ENCODE data around the gene RASSF9.

RASSF9 gene

DNA sequence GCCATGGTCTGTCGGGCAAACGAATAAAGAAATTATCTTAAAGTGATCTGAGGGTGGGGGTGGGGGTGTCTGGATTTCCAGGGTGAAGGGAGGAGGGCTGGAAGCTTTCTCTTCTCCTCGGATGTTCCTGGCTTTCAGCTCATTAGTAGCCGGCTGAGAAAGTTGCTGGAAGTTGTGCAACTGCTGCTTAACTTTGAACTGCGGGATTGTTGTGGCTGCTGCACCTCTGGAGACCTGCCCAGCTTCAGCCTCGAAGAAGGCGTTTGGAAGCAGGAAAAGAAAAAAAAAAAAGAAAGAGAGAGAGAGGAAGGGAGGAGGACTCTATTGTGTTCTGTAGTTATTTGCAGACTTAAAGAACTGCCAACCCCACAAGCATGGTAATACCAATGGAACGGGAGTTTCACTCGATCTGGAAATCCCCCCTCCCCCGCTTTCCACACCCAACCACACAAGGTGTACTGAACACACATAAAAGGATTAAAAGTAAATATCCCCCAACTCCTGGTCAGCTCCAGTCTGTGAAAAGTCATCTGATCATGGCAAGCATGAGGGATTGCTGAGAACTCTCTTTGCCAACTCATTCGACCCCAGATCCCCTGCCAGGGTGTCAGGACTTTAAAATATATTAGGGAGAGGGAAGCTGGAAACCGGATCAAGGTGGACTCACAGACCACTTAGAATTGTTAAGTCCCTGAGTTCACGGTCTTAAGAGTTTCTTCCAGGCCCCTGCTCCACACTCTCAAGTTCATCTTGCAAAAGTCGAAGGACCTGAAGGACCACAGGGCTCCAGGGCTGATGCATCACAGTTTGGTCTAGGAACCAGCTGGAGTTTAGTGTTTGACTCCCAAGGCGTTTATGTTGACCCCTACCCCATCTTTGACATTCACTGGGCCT is at the start of gene RASSF9:
TSS of gene RASSF9 (minus strand) at position 213 of the 894 bp plus-strand sequence. CDS start at position 5, 208 bp downstream.
- no peak for DNase-seq (ENCODE audit: low read depth)

DNA sequence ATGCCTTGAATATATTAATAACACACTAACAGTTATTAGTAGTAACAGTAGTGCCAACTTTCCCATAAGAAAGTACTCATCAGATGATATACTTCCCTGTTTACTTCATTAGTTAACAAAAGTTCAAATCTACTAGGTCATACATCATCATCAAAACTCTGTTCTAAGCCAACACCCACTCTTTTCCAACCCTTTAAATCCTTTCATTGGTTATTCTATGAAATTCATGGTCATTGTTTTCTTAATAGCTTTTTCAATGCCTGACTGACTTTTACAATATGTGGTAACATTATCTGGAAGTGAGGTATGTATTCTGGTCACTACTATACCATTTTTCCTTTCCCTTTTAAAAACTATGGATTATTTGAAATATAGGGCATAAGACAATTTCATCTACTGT is 47.6 kb upstream of the RASSF9 start:
- DNase-seq (ENCODE audit: low read depth): no peak

DNA sequence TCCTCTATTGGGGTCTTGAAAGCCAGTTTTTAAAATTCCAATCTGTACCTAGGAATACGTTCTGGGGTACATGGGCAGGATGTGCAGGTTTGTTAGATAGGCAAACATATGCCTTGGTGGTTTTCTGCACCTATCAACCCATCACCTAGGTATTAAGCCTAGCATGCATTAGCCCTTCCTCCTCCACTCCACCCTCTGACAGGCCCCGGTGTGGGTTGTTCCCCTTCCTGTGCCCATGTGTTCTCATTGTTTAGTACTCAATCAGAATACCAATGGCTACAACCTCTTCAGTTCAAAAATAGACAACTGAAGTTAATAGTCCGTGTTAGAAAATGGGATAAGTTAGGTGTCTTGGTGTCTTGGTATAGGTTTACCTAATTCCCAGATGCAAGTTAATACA is 41.2 kb upstream of the RASSF9 start:
- DNase-seq (ENCODE audit: low read depth): no peak

DNA sequence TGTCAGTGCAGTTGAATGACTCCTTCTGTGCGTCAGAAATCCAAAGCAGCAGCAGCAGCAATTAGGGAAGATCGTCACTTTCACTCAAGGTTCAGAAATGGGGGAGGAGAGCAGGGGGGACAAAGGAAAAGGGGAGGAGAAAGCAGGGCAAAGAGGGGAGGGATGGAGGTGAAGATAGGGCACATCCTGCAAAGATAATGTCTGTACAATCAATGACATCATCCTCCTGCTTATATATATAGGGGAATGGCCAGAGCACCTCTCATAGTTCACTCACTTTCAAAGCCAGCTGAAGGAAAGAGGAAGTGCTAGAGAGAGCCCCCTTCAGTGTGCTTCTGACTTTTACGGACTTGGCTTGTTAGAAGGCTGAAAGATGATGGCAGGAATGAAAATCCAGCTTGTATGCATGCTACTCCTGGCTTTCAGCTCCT is 37.8 kb upstream of the RASSF9 start, which contains the start of gene NTS:
TSS of gene NTS (plus strand) at position 265 of the 431 bp plus-strand sequence. CDS start at position 374, 109 bp downstream.
- DNase-seq (ENCODE audit: low read depth): no peak

DNA sequence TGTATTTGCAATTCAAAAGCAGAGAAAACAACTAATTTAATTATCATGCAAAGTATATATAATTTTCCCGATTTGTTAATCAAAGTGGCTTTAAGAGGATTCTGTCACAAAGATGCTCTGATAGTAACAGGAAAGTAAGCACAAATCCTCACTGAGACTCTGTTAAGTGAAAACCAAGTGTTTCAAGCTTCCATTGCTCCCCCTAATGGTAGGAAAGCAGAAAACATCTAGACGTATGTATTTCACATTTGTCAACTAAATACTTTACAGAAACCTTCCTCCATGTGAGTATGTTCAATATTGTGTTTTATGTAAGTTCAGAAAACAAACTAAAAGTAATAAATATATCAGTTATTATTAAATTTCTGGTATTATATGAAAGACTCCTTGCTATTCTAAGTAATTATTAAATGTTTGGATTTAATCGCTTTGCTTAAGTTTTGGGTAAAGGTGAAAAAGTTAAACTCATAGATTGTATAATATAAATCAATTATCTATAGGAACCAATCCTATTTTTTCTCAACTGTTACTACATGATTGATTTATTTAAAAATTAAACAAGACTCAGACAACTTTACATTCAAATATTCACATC is 36.4 kb upstream of the RASSF9 start:
- no peak for DNase-seq (ENCODE audit: low read depth)

DNA sequence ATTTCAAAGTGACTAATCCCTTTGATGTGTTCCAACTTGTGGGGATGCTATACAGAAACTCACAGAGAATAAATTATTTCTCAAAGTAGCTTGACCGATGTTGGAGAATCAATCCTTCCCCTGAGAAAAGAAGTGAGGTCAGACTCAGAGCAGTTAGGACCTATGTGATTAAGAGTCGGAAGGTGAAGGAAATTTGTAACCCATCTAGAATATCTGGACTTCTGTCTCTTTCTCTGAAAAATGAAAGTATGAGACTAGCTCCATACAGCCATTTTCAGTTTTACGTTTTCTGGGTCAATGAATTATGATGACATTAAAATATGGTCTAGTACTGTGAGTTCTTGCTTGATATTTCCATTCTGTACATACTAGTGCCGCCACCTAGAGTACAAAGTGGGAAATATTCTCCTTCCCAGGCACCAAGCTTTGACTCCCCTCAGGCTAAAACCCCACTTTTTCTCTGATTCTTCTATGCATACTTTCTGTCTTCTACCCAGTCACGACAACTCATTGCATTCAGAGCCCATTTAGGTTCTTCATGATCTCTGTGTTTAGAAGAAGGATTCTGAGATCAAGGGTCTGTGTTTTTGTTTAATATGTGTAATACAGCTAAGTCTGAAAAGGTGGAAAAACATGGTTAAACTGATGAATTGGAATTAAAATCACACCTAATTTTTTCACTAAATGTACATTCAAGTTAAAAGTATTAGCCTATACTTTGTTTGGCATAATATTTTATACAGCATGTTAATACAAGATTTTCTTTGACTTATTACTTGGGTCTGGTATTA is 31.0 kb upstream of the RASSF9 start:
- DNase-seq (ENCODE audit: low read depth): no peak

DNA sequence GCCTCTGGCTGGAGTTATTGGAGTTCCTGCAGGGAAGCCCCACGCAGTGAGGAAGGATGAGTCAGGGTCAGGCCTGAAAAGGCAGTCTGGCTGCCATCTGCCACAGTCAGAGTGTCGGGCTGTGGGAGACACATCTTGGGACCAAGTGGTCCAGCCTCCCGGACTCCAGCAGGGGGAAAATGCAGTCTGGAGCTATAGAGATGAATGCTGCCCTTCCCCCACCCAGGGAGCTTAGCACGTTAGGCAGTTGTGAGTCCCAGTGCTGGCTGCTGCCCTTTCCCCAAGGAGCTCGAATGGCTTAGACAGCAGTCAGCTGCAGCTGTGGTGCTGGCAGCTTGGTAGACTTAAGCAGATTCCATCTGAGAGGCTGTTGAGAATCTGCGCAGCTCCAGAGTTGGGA is 29.7 kb upstream of the RASSF9 start:
- no peak for DNase-seq (ENCODE audit: low read depth)

DNA sequence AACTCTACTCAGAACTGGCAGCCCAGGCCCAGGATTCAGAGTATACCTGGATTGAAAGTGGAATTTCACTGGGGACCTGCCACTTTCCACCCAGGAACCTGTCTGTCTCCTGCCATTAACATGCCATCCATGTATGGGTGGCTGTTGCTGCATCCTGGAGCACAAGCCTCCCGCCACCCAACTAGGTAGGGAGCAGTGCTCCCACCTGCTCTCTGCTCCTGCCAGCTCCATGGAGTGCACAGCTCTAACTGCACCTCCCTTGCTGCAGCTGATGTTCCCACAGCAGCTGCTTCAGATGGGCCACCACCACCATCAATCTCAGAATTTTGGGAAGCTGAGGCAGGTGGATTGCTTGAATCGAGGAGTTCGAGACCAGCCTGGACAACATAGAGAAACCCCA is 20.8 kb upstream of the RASSF9 start:
- no peak for DNase-seq (ENCODE audit: low read depth)

DNA sequence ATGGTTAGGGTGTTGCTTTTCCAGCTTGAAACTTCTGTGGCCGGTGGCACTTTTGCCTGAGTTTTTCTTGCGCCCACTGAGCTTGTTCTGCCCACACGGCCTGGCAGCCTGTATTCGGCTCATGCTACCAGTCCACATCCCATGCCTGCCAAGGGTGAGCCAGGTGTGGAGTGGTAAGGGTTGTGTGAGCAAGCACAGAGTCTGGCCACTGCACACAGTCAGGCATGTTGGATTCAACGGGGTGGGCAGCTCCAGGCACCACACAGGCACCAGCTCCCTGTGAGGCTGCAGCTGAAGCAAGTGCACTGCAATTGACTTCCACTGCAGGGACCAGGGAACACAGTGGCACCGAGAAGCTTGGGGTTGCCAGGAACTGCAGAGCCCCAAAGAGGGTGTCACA is 19.1 kb upstream of the RASSF9 start:
- DNase-seq (ENCODE audit: low read depth): no peak

DNA sequence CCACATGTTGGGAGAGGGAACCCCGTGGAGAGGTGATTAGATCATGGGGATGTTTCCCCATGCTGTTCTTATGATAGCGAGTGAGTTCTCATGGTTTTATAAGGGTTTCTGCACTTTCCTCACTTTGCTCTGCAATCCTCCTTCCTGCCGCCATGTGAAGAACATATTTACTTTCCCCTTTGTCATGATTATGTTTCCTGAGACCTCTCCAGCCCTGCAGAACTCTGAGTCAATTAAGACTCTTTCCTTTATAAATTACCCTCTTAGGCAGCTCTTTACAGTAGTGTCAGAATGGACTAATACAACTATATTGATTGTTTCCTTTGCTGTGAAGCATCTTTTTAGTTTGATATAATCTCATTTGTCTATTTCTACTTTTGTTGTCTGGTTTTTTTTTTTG is 13.1 kb upstream of the RASSF9 start:
- DNase-seq (ENCODE audit: low read depth): no peak

DNA sequence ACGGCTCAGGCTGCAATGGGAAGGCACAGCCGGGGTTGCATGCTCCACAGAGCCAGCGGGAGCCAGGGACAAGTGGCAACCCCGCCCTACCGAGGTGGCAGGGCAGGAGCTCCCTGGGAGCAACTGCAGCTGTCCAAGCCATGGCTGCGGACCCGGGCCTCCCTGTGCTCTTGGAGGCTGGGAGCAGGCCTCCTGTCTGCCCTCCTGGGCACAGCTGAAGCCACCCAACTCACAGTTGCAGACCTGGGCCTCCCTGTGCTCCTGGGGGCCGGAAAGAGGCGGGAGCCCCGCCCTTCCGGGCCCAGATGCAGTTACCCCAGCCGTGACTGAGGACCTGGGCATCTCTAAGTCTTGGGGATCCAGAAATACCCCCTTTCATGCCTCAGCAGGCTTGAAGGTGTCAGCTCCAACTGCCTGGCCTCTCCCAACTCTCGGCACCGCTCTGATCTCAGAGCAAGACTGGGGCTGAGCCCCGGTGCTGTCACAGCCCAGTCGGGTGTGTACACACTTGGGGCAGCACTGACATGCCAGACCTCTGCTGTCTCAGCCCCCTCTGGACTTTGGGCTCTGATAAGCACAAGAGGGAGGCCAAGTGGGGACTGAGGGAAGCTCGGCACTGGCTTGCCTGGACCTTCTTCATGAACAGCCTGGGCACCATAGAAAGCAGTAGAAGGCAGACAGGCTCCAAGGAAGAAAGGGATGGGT is 7.5 kb upstream of the RASSF9 start:
- DNase-seq (ENCODE audit: low read depth): no peak

DNA sequence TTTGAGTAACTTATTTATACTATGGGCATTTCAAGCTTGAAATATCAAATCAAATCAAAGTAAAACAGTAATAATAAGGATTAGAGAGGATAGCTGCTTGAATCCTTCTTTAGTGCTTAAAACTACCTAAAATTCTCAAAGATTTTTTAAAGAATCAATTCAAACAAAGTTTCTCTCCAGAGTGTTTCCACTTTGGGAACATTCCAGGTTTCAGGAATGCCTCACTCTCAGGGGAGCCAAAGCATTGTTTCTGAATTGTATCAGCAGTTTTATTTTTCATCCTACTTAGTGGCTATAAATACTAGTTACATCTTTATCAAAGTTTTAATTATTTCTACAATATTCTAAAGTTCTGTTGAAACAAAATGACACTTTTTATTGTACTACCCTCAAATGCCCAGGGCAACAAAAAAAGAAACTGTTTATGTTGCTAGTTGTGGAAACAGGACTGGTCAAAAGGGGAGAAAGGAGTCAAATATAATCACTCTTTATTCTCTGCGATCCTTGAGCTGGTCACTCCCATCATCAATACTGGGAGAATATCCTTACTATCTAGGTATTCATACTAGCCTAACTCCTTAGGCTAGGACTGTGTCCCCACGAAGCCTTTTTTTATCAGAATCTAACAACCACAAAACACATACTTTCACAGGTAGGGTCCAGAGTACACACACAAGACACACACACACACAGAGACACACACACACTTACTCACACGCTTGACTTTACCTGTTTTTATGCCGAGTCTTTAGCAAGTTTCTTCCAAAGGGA is 598 bp downstream of the RASSF9 start:
- DNase-seq (ENCODE audit: low read depth): no peak

DNA sequence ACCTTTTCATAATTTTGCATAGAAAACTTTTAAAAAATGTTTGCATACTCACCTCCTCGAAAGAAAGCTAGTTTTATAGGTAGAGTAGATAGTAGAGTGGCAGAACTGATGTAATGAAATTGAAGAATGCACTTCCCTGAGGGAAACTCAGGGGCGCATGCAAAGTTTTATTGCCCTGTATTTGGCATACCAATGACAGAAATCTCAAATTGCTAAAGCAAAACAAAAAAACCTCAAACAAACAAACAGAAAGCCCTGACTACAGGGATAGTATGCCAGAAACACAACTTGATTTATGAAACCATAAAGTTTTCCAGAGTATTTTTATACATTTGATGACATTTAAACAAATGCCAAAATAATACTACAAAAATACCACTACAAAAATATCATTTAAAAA is 1.8 kb downstream of the RASSF9 start:
- no peak for DNase-seq (ENCODE audit: low read depth)

DNA sequence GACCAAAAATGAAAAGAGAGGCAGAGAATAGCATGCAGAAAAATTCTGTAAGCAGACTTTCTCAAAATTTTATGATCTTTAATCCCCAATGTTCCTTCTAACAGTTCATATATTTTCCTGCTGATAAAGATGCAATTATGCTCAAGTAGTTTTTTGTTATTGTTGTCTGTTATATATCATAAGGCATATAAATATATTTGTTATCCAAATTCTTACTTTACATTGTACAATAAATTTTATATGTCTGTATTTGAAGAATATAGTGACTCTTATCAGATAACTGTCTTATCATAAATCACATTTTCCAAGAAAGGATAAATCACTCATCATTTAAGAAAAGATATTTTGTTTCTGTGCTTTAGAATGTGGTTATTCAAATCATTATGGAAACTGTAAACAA is 2.6 kb downstream of the RASSF9 start:
- DNase-seq (ENCODE audit: low read depth): no peak

DNA sequence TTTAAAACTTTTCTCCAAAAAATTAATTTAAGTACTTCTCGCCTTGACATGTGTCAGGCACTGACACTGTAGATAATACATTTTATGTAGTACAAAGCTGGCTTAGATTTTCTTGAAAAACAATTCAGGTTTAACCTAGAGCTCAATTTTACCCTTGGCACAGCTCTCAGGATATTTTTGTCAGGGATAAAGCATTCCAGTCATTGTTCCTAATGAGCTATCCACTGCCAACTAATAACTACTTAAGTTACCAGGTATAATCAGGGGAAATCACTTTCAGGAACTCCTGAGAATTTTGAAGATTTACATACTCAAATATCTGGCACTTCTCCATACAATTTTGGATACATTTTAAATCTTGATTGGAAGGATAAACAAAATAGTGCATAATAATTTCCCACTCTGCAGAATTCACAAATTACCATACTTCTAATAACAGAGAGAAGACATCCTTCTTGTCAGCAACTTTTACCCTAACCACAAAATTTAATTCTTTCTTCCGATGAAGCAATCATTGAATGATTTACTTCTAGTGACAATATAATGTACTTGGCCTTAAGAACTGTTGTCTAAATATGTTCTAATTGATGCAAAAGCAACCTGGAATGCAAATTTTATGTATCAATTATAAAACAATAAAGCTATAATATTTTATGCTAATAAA is 4.8 kb downstream of the RASSF9 start:
- DNase-seq (ENCODE audit: low read depth): no peak

DNA sequence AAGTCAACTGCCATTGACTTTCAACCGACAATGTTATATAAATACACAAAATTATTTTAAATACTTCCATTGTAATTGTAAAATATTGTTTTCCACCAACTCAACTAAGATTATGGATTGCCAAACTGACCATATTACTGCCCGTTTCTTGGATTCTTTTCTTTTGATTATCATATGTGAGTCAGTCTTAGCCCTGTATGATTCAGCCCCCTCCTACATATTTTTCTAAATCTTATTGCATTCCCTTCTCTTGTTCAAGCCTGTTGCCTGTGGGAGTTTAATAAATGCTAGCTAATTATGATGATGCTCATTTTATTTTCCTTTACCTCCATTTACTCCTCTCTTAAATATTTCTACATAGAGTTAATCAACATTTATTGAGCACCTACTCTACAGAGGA is 6.8 kb downstream of the RASSF9 start:
- DNase-seq (ENCODE audit: low read depth): no peak

DNA sequence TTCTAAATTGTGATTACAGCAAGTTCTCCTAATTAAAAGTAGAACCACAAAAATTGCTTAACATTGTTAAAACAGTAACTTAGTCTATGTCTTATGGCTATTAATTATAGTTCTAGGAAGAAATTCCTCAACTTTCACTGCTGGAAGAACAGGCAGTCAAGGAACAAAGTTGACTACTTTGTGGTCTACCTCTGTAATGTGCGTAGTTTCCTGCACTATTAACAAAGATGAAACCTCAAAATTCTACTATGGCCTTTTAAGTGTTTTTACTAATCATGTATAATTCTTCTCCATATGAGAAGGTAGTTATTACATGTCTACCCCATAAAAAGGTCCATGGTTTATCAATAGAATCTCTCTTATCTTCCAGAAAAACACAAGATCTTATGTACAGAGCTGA is 7.6 kb downstream of the RASSF9 start:
- DNase-seq (ENCODE audit: low read depth): no peak

DNA sequence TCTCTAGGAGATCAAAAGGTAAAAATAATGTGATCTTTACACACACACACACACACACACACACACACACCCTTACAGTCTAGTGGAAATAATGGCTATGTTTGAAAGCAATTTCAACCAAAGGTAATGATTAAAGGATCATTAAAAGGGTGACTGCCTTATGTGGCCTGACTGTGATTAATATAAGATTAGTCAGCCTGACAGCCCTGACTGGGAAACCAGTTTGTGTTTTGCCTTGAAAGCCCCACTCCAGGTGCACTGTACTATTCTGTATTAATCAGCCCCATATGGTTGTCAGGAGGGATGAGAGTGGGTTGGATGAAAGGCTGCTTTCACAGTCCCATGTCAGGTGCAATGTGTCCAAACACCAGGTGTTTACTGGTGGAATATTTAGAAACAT is 10.5 kb downstream of the RASSF9 start:
- no peak for DNase-seq (ENCODE audit: low read depth)

DNA sequence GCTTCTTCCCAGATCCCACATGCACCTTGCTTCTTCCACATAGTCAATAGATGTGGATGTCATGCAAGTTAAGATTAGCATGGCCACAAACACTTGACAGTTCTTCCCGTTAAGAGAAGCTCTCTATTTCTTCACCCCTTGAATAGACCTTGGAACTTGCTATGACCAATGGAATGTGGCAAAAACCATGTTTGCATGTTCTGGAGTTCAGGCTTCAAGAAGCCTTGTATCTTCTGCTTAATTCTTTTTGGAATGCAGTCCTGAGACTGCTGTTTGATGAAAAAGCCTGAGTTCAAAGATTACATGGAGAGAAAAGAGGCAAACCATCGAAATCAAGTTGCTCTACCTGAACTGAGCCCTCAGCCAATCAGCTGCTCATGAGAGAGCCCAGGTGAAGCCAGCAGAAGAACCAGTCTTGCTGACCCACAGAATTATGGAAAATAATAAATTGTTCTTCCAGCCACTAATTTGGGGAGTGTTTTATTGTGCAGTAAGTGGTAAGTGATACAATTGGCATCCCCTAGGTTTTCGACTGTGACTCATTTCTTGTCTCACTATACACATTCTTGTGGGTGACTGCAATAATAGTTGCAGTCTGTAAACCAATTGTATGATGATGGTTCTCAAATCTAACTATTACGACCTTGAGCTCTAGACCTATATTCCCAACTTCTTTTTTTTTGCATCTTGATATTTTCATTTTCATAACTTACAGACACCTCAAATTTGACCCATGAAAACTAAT is 12.6 kb downstream of the RASSF9 start:
- no peak for DNase-seq (ENCODE audit: low read depth)

DNA sequence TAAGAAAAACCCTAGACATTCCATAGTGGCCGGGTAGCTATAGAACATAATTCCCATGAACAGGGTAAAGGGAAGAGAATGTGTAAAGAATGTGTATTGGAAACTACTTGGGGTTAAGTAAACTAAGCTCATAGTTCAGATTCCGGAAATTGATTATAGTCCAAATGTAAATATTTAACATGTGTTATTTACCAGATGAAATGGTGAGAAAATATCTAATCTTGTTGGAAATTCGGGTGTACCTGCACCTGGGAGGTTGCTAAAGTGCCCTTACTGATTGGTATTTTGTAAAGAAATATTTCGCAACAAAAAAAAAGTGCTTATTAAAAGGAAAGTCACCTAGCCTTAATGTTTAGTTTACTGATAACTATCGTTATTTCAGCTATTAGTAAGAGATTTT is 14.4 kb downstream of the RASSF9 start:
- no peak for DNase-seq (ENCODE audit: low read depth)
